Astrocyte (in vitro differentiated cells and primary cell): ENCODE measurements around the gene OS9.
"Not testable (repeated sequence)": the region's sequence is repeated elsewhere in the genome, so short reads cannot be mapped to it uniquely, and the experiment has no call there.

ENCODE experiments used
- EZH2 ChIP-seq: IDR thresholded peaks from 2 replicates; pipeline ENCODE4 v1.6.1; 2012; ENCODE audit warnings: mild to moderate bottlenecking, low read length, inconsistent platforms; ENCODE audit not compliant: insufficient read depth
- TF ChIP-seq, protein P1 (sequence below): IDR thresholded peaks from 2 replicates; pipeline ENCODE4 v1.5.1; 2011; ENCODE audit warnings: low read depth, mild to moderate bottlenecking, inconsistent platforms, low read length, moderate library complexity; ENCODE audit not compliant: insufficient read depth

DNA sequence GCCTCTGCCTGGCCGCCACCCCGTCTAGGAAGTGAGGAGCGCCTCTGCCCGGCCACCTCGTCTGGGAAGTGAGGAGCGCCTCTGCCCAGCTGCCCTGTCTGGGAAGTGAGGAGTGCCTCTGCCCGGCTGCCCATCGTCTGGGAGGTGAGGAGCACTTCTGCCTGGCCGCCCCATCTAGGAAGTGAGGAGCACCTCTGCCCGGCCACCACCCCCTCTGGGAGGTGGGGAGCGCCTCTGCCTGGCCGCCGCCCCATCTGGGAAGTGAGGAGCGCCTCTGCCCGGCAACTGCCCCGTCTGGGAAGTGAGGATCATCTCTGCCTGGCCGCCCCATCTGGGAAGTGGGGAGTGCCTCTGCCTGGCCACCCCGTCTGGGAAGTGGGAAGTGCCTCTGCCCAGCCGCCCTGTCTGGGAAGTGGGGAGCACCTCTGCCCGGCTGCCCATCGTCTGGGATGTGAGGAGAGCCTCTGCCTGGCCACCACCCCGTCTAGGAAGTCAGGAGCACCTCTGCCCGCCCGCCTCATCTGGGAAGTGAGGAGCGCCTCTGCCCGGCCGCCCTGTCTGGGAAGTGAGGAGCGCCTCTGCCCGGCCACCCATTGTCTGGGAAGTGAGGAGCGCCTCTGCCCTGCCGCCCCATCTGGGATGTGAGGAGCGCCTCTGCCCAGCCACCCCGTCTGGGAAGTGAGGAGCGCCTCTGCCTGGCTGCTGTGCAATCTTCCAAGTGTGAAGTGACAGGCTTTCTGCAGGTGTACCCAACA, 28.7 kb upstream of the OS9 start:
- TF ChIP-seq, protein P1, sequence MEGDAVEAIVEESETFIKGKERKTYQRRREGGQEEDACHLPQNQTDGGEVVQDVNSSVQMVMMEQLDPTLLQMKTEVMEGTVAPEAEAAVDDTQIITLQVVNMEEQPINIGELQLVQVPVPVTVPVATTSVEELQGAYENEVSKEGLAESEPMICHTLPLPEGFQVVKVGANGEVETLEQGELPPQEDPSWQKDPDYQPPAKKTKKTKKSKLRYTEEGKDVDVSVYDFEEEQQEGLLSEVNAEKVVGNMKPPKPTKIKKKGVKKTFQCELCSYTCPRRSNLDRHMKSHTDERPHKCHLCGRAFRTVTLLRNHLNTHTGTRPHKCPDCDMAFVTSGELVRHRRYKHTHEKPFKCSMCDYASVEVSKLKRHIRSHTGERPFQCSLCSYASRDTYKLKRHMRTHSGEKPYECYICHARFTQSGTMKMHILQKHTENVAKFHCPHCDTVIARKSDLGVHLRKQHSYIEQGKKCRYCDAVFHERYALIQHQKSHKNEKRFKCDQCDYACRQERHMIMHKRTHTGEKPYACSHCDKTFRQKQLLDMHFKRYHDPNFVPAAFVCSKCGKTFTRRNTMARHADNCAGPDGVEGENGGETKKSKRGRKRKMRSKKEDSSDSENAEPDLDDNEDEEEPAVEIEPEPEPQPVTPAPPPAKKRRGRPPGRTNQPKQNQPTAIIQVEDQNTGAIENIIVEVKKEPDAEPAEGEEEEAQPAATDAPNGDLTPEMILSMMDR: not testable (repeated sequence)
- TF ChIP-seq EZH2: not testable (repeated sequence)
